ENCODE results near the gene SCUBE3. TPM values are rescaled to one million over a fixed set of nuclear protein-coding genes. Genes with fewer than 3 reads are reported as not detected.

The SCUBE3 gene
- total and polyA plus RNA-seq, 2 experiments from 2014 or later: 24.0 to 31.5 TPM

DNA sequence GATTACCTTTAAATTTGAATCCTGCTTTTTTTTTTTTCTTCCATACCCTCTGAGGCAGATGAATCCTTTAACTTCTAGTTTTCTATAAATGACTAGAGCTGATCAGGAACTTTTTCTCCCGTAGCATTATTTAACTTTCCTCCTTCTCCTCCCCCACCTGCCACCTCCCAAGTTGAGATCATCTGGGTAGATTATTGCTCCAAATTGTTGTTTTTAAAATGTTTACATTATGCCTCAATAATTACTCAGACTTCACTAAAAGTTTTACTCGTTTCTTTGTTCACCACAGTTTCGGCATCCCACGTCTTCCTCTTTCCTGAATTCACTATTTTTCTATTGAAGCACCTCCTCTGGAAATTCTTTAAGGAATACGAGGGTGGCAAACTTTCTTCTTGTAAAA is 16.6 kb upstream of the SCUBE3 start:
- Histone ChIP-seq H3K27ac (no peak overlapping the region), H3K9ac (0 out of 2 replicates have a peak overlapping the region, but pooled peaks have one; percentile 1), H3K36me3 (ENCODE audit: low read depth) (no peaks in the 10 kb centered on the region), H3K4me2 (ENCODE audit: unreplicated experiment) (no peak overlapping the region), H3K4me3 (no peak overlapping the region), H3K79me2 (ENCODE audit: insufficient read depth) (no peaks in the 10 kb centered on the region), H3K9me3 (ENCODE audit: low read depth) (no peaks in the 10 kb centered on the region), H3K27me3 (replicated peaks; ENCODE audit: insufficient read depth) (no peaks in the 10 kb centered on the region), H2AFZ (0 out of 2 replicates have a peak overlapping the region, but pooled peaks have one; percentile 13), H4K20me1 (ENCODE audit: insufficient read depth) (no peaks in the 10 kb centered on the region), H3K9me2 (ENCODE audit: insufficient read depth) (no peaks in the 10 kb centered on the region), H3K4me1 (ENCODE audit: insufficient read depth) (peaks cover 6% of the 10 kb centered on the region; the same call in 1 of the 2 replicates), H3F3A (ENCODE audit: insufficient read depth) (no peaks in the 10 kb centered on the region)
- TF ChIP-seq EZH2phosphoT487 (IDR thresholded peaks at IDR 0.05; ENCODE audit: insufficient read depth, low read depth) (no peak), EZH2 (IDR thresholded peaks at IDR 0.05; ENCODE audit: insufficient read depth, poor library complexity, severe bottlenecking) (no peak)
- no peak for DNase-seq
- WGBS, 2 experiments (ENCODE audit: low coverage in 1 of 2, low lambda C conversion rate in 2 of 2, missing lambda C conversion rate in 2 of 2): 47 to 50% methylated on average over 5 of the region's 5 CpGs
- in situ Hi-C loops (cut with MboI): no loop called here

DNA sequence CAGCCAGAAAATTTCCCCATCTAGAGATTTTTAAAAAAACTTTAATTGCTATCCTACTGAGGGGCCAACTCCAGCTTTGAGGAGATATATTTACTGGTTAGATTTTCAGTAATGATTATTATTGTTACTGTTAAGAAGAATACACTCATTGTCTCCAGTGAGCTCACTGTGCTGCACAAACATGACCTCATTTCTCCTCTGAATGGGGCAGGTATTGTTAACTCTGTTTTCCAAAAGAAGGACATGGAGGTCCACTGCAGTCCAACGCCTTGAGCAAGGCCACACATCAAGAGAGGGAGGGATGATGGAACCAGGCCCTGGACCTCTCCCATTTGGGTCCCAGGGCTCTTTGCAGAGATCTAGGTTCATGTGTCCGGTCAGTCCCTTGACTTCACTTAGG is 13.9 kb upstream of the SCUBE3 start:
- Histone ChIP-seq H3K79me2 (ENCODE audit: insufficient read depth) (no peaks in the 10 kb centered on the region), H3K9me2 (ENCODE audit: insufficient read depth) (no peaks in the 10 kb centered on the region), H3K27me3 (replicated peaks; ENCODE audit: insufficient read depth) (no peaks in the 10 kb centered on the region), H3K27ac (no peak overlapping the region), H2AFZ (no peak overlapping the region), H3K9ac (no peak overlapping the region), H3K4me1 (ENCODE audit: insufficient read depth) (peaks cover 24% of the 10 kb centered on the region), H3K4me3 (no peak overlapping the region), H4K20me1 (ENCODE audit: insufficient read depth) (no peaks in the 10 kb centered on the region), H3K36me3 (ENCODE audit: low read depth) (no peaks in the 10 kb centered on the region), H3K4me2 (ENCODE audit: unreplicated experiment) (no peak overlapping the region), H3F3A (ENCODE audit: insufficient read depth) (no peaks in the 10 kb centered on the region), H3K9me3 (ENCODE audit: low read depth) (no peaks in the 10 kb centered on the region)
- in situ Hi-C loops (cut with MboI): loop anchor here (10.0 kb wide), 1 partner anchor 55 kb away; the partner anchor contains the start of gene TCP11
- no peak for TF ChIP-seq EZH2 (IDR thresholded peaks at IDR 0.05; ENCODE audit: insufficient read depth, poor library complexity, severe bottlenecking)
- TF ChIP-seq EZH2phosphoT487 (IDR thresholded peaks at IDR 0.05; ENCODE audit: insufficient read depth, low read depth): no peak
- no peak for DNase-seq
- WGBS, 2 experiments (ENCODE audit: low coverage in 1 of 2, low lambda C conversion rate in 2 of 2, missing lambda C conversion rate in 2 of 2): 73% methylated on average over 2 of the region's 2 CpGs

DNA sequence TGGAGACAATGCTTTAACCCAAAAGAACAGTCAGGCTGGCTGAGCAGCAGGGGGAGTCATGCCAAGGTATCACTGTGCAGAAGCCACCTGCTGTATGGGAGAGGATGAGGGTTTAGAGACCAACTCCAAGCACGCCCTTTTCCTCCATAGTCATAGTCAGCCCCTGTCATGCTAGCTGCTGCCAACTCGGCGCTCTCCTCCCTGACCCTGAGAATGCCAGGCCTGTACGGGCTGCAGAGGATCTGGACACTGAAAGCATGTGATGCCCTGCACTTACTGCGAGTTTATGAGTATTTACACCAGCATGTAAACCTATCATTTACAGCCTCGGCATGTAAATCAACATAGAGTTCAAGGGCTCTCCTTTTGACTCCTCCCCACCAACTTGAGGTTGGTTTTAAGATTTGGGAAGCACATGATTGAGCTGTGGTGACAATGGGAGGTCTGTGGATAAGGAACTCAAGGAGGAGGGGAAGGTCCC is 11.7 kb upstream of the SCUBE3 start:
- H3K4me1 ChIP-seq (ENCODE audit: insufficient read depth): peaks cover 40% of the 10 kb centered on the region

DNA sequence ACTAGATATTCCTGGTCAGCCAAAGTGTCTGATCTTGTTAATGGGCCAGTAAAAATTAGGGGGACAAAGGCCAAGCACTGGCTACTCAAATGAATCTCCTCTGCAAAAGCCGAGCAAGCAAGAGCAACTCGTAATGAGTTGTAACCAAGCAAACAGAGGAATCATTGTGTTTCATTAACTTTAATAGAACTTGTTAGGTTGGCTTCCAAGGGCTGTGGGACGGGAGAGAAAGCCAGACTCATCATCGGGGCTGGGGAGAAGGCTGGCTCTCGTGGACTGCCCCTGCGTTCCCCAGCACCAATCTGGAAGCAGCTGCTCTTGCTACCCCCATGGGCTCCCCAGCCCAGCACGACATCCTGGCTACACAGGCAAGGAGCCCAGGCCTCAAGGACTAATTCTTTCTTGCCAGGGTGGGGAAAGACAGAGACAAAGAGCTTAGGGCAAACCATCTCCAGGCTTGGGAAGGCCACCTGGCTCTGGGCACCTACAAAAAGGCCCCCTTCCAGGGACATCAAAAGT is 10.5 kb upstream of the SCUBE3 start:
- no peak for DNase-seq
- Histone ChIP-seq H3F3A (ENCODE audit: insufficient read depth) (0 out of 2 replicates have a peak, but pooled peaks cover 4% of the 10 kb centered on the region), H3K9ac (no peak overlapping the region), H3K4me2 (ENCODE audit: unreplicated experiment) (no peak overlapping the region), H3K27ac (no peak overlapping the region), H3K36me3 (ENCODE audit: low read depth) (no peaks in the 10 kb centered on the region), H3K4me1 (ENCODE audit: insufficient read depth) (peaks cover 35% of the 10 kb centered on the region), H3K9me3 (ENCODE audit: low read depth) (no peaks in the 10 kb centered on the region), H3K9me2 (ENCODE audit: insufficient read depth) (no peaks in the 10 kb centered on the region), H3K79me2 (ENCODE audit: insufficient read depth) (no peaks in the 10 kb centered on the region), H3K4me3 (no peak overlapping the region), H2AFZ (no peak overlapping the region), H4K20me1 (ENCODE audit: insufficient read depth) (no peaks in the 10 kb centered on the region), H3K27me3 (replicated peaks; ENCODE audit: insufficient read depth) (no peaks in the 10 kb centered on the region)
- 77 to 81% methylated on average over 7 of the region's 7 CpGs for WGBS, 2 experiments (ENCODE audit: low coverage in 1 of 2, low lambda C conversion rate in 2 of 2, missing lambda C conversion rate in 2 of 2)
- no peak for TF ChIP-seq EZH2 (IDR thresholded peaks at IDR 0.05; ENCODE audit: insufficient read depth, poor library complexity, severe bottlenecking)
- TF ChIP-seq EZH2phosphoT487 (IDR thresholded peaks at IDR 0.05; ENCODE audit: insufficient read depth, low read depth): no peak
- in situ Hi-C loops (cut with MboI): loop anchor here (10.0 kb wide), 1 partner anchor 58 kb away; the partner anchor contains the start of gene TCP11

More for the DNA sequence above, 11.7 kb upstream of the SCUBE3 start:
- no peaks in the 10 kb centered on the region for H3K9me2 ChIP-seq (ENCODE audit: insufficient read depth)
- in situ Hi-C loops (cut with MboI): loop anchor here (10.0 kb wide), 1 partner anchor 57 kb away; the partner anchor contains the start of gene TCP11
- no peaks in the 10 kb centered on the region for H3K79me2 ChIP-seq (ENCODE audit: insufficient read depth)
- H3K9me3 ChIP-seq (ENCODE audit: low read depth): no peaks in the 10 kb centered on the region
- H3K27ac ChIP-seq: no peak overlapping the region
- 0 out of 2 replicates have a peak, but pooled peaks cover 4% of the 10 kb centered on the region for H3F3A ChIP-seq (ENCODE audit: insufficient read depth)
- no peak for TF ChIP-seq EZH2phosphoT487 (IDR thresholded peaks at IDR 0.05; ENCODE audit: insufficient read depth, low read depth)
- no peak for TF ChIP-seq EZH2 (IDR thresholded peaks at IDR 0.05; ENCODE audit: insufficient read depth, poor library complexity, severe bottlenecking)
- H3K36me3 ChIP-seq (ENCODE audit: low read depth): no peaks in the 10 kb centered on the region
- H3K27me3 ChIP-seq (replicated peaks; ENCODE audit: insufficient read depth): no peaks in the 10 kb centered on the region
- WGBS, 2 experiments (ENCODE audit: low coverage in 1 of 2, low lambda C conversion rate in 2 of 2, missing lambda C conversion rate in 2 of 2): 90 to 91% methylated on average over 6 of the region's 6 CpGs
- H3K4me2 ChIP-seq (ENCODE audit: unreplicated experiment): no peak overlapping the region
- H4K20me1 ChIP-seq (ENCODE audit: insufficient read depth): no peaks in the 10 kb centered on the region
- no peak overlapping the region for H3K4me3 ChIP-seq
- no peak for DNase-seq
- no peak overlapping the region for H3K9ac ChIP-seq
- no peak overlapping the region for H2AFZ ChIP-seq

Measured in GM23248 (cell line).